Glomerular visceral epithelial cell (primary cell): ENCODE results near the gene PDHB.
"Not testable (repeated sequence)": the region's sequence is repeated elsewhere in the genome, so short reads cannot be mapped to it uniquely, and the experiment has no call there.

Experiments
- DNase-seq: peaks from one replicate; pipeline ENCODE4 v3.0.0-alpha.2; 2016; ENCODE audit errors: extremely low spot score

PDHB gene

GRCh38 chr3:58433400-58434167, at the start of gene PDHB:
Gene PDHB, minus strand, starts transcription at chr3:58433832. Its CDS starts 23 bp downstream, at chr3:58433809.
- peak; percentile 88 for DNase-seq

GRCh38 chr3:58482917-58483636, 49.4 kb upstream of the PDHB start:
- DNase-seq, result no peak

- DNase-seq, result no peak
Observed at GRCh38 chr3:58480309-58480708, 46.7 kb upstream of the PDHB start.

- no peak for DNase-seq
Observed at GRCh38 chr3:58478781-58479180, 45.1 kb upstream of the PDHB start.

GRCh38 chr3:58474967-58475578, 41.4 kb upstream of the PDHB start:
- no peak for DNase-seq

- no peak for DNase-seq
Observed at GRCh38 chr3:58474348-58474911, 40.8 kb upstream of the PDHB start.

- DNase-seq, result no peak
Observed at GRCh38 chr3:58473275-58473674, 39.6 kb upstream of the PDHB start.

- peak; percentile 80 for DNase-seq
Observed at GRCh38 chr3:58471025-58471887, 37.6 kb upstream of the PDHB start.

GRCh38 chr3:58470363-58471024, 36.9 kb upstream of the PDHB start:
- no peak for DNase-seq

GRCh38 chr3:58469096-58469495, 35.5 kb upstream of the PDHB start:
- no peak for DNase-seq

GRCh38 chr3:58466899-58467563, 33.4 kb upstream of the PDHB start:
- no peak for DNase-seq

- no peak for DNase-seq
Observed at GRCh38 chr3:58464866-58465265, 31.2 kb upstream of the PDHB start.

GRCh38 chr3:58463942-58464271, 30.3 kb upstream of the PDHB start:
- DNase-seq, result no peak

GRCh38 chr3:58463181-58463941, 29.7 kb upstream of the PDHB start:
- DNase-seq, result peak; percentile 83

- no peak for DNase-seq
Observed at GRCh38 chr3:58462829-58463180, 29.2 kb upstream of the PDHB start.

- no peak for DNase-seq
Observed at GRCh38 chr3:58459160-58459559, 25.5 kb upstream of the PDHB start.

- no peak for DNase-seq
Observed at GRCh38 chr3:58452176-58452575, 18.5 kb upstream of the PDHB start.

- DNase-seq, result no peak
Observed at GRCh38 chr3:58441514-58442450, 8.2 kb upstream of the PDHB start.

- not testable (repeated sequence) for DNase-seq
Observed at GRCh38 chr3:58440996-58441355, 7.3 kb upstream of the PDHB start.
